Liver (tissue), 9 donors: Measurements from ENCODE around the gene DSTYK. TPM values are rescaled to one million over a fixed set of nuclear protein-coding genes. Genes with fewer than 3 reads are reported as not detected.
A peak's percentile ranks its signal among the peaks of the same experiment; 100 is the strongest.

ENCODE experiments used
- DNase-seq: peaks from one replicate; pipeline ENCODE4 v3.0.0-alpha.2; 2017; ENCODE audit warnings: low spot score
- H3K27ac ChIP-seq, 2 donors: one replicate each; pipeline ENCODE4 v1.7.0; 2013; ENCODE audit warnings: inconsistent platforms in 2 of 2, low read length in 2 of 2, control low read depth in 1 of 2, low read depth in 1 of 2, mild to moderate bottlenecking in 1 of 2
- H3K27me3 ChIP-seq, 4 donors: one replicate each; pipeline versions ENCODE4 v1.6.1 to v1.7.0; 2013; ENCODE audit warnings: low read length in 3 of 4, inconsistent platforms in 1 of 4, mild to moderate bottlenecking in 1 of 4, moderate library complexity in 1 of 4; ENCODE audit not compliant: control insufficient read depth in 4 of 4, insufficient read depth in 4 of 4
- H3K36me3 ChIP-seq, 4 donors: one replicate each; pipeline versions ENCODE4 v1.6.1 to v1.7.0; 2013; ENCODE audit warnings: low read length in 3 of 4, mild to moderate bottlenecking in 3 of 4, low read depth in 1 of 4, moderate library complexity in 1 of 4; ENCODE audit not compliant: control insufficient read depth in 4 of 4, insufficient read depth in 3 of 4
- H3K4me1 ChIP-seq, 4 donors: one replicate each; pipeline versions ENCODE4 v1.6.1 to v1.7.0; 2013; ENCODE audit warnings: low read length in 3 of 4, mild to moderate bottlenecking in 3 of 4, moderate library complexity in 1 of 4; ENCODE audit not compliant: control insufficient read depth in 4 of 4, insufficient read depth in 4 of 4
- H3K4me3 ChIP-seq, 3 donors: one replicate each; pipeline versions ENCODE4 v1.6.1 to v1.7.0; 2013; ENCODE audit warnings: low read length in 3 of 3, control low read depth in 1 of 3, low read depth in 1 of 3, mild to moderate bottlenecking in 1 of 3
- H3K9ac ChIP-seq, 2 donors: one replicate each; pipeline ENCODE4 v1.7.0; 2013; ENCODE audit warnings: low read length in 2 of 2, mild to moderate bottlenecking in 2 of 2, moderate library complexity in 2 of 2, control low read depth in 1 of 2, low read depth in 1 of 2
- H3K9me3 ChIP-seq, 4 donors: one replicate each; pipeline versions ENCODE4 v1.6.1 to v1.7.0; 2013; ENCODE audit warnings: low read length in 3 of 4; ENCODE audit not compliant: control insufficient read depth in 4 of 4
- EGR1 ChIP-seq, 2 donors: IDR thresholded peaks; 2 replicates each; pipeline ENCODE4 v1.6.1; 2016 to 2018; ENCODE audit warnings: antibody characterized with exemption in 2 of 2, low read depth in 2 of 2
- FOXA1 ChIP-seq: IDR thresholded peaks from 2 replicates; pipeline ENCODE4 v1.6.1; 2016; ENCODE audit warnings: antibody characterized with exemption
- FOXA2 ChIP-seq: IDR thresholded peaks from 2 replicates; pipeline ENCODE4 v1.6.1; 2016; ENCODE audit warnings: antibody characterized with exemption
- GABPA ChIP-seq, 2 donors: IDR thresholded peaks in 1 of 2; conservative IDR thresholded peaks in 1 of 2; 2 replicates each; pipeline ENCODE4 v1.6.1; 2016; ENCODE audit warnings: antibody characterized with exemption in 2 of 2, mild to moderate bottlenecking in 1 of 2, moderate library complexity in 1 of 2
- HNF4A ChIP-seq, 2 donors: conservative IDR thresholded peaks; 2 replicates each; pipeline ENCODE4 v1.6.1; 2016; ENCODE audit warnings: antibody characterized with exemption in 2 of 2, mild to moderate bottlenecking in 2 of 2
- HNF4G ChIP-seq: IDR thresholded peaks from 2 replicates; pipeline ENCODE4 v1.6.1; 2016; ENCODE audit warnings: antibody characterized with exemption
- JUND ChIP-seq, 2 donors: IDR thresholded peaks; 2 replicates each; pipeline ENCODE4 v1.6.1; 2016; ENCODE audit warnings: antibody characterized with exemption in 2 of 2
- NR2F2 ChIP-seq: IDR thresholded peaks from 2 replicates; pipeline ENCODE4 v1.6.1; 2016; ENCODE audit warnings: antibody characterized with exemption
- RAD21 ChIP-seq, 2 donors: IDR thresholded peaks; 2 replicates each; pipeline ENCODE4 v1.6.1; 2016; ENCODE audit warnings: antibody characterized with exemption in 2 of 2, mild to moderate bottlenecking in 2 of 2
- RXRA ChIP-seq, 2 donors: IDR thresholded peaks; 2 replicates each; pipeline ENCODE4 v1.6.1; 2017 to 2018; ENCODE audit warnings: antibody characterized with exemption in 2 of 2, mild to moderate bottlenecking in 1 of 2
- SP1 ChIP-seq: IDR thresholded peaks from 2 replicates; pipeline ENCODE4 v1.6.1; 2018; ENCODE audit warnings: antibody characterized with exemption, mild to moderate bottlenecking
- TAF1 ChIP-seq: conservative IDR thresholded peaks from 2 replicates; pipeline ENCODE4 v1.6.1; 2016; ENCODE audit warnings: antibody characterized with exemption, mild to moderate bottlenecking
- YY1 ChIP-seq: IDR thresholded peaks from 2 replicates; pipeline ENCODE4 v1.6.1; 2016; ENCODE audit warnings: antibody characterized with exemption, mild to moderate bottlenecking
- WGBS: extraction: QIAGEN DNeasy Blood & Tissue Kit; methylation state at CpG from one replicate; pipeline ENCODE4 v1.1.7; 2013; 5-methylcytosine and 5-hydroxymethylcytosine counted together
- polyA plus RNA-seq, 2 donors: library from polyadenylated mRNA; stranded (reverse) in 1 of 2; unstranded in 1 of 2; fragments of 200-250 nt in 1 of 2; fragments of >200 nt in 1 of 2; fragmentation: Nextera tagmentation in 1 of 2; extraction: Ambion mirVana in 1 of 2; gene quantifications; one replicate each; pipeline versions ENCODE4 v1.2.1 to v1.2.3, GENCODE V29; 2013 to 2015
- total RNA-seq, 2 donors: library from RNA; depleted of rRNA; stranded (reverse); fragments of >200 nt; gene quantifications; one replicate each; pipeline ENCODE4 v1.2.3, GENCODE V29; 2014
- TF ChIP-seq, protein P1 (sequence below): IDR thresholded peaks from 2 replicates; pipeline ENCODE4 v1.6.1; 2016; ENCODE audit warnings: antibody characterized with exemption, mild to moderate bottlenecking
- TF ChIP-seq, protein P2 (sequence below): IDR thresholded peaks from 2 replicates; pipeline ENCODE4 v1.6.1; 2016; ENCODE audit warnings: antibody characterized with exemption
- TF ChIP-seq, protein P3 (sequence below): IDR thresholded peaks from 2 replicates; pipeline ENCODE4 v1.6.1; 2016; ENCODE audit warnings: antibody characterized with exemption
- TF ChIP-seq, protein P4 (sequence below): IDR thresholded peaks from 2 replicates; pipeline ENCODE4 v1.6.1; 2016; ENCODE audit warnings: antibody characterized with exemption
- TF ChIP-seq, protein P5 (sequence below): fragments of 150-350 bp; IDR thresholded peaks from 2 replicates; pipeline ENCODE4 v1.5.1; 2017; ENCODE audit warnings: improper control_type of control experiment, low read depth, low read length; ENCODE audit not compliant: missing input control
- donor health status: healthy.
- donor health status: healthy.
- donor health status: healthy.
- donor health status: healthy.
- donor health status: healthy.

Gene DSTYK
- total and polyA plus RNA-seq, 4 donors: 1.5 to 9.9 (median 3.0) TPM

DNA sequence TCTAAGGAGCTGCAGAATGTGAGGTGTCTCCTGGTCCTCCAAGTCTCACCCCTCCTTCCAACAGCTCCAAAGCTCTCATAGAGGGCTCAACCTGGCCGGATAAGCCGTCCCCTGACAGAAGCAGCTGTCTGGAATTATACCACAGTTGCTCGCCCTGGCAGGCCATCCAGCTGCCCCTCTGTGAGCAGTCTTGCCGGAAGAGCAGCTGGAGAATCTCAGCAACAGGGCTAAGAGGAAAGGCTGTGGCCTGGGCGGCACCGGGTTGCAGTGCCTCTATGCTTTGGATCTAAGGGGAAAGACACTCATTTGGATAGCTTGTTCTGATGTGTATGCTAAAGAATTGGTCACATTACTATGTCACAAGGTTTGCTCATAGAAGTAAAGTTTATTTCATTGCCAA is 28.6 kb upstream of the DSTYK start:
- Histone ChIP-seq H3K9ac (no peak overlapping the region), H3K27me3 (no peaks in the 10 kb centered on the region), H3K9me3 (no peaks in the 10 kb centered on the region), H3K27ac (no peak overlapping the region), H3K4me3 (no peak overlapping the region), H3K36me3 (no peaks in the 10 kb centered on the region), H3K4me1 (peaks cover 0 to 5% (median 0%) of the 10 kb centered on the region in 4 donors)
- WGBS: 84% methylated on average over 6 of the region's 6 CpGs
- TF ChIP-seq, protein P1, sequence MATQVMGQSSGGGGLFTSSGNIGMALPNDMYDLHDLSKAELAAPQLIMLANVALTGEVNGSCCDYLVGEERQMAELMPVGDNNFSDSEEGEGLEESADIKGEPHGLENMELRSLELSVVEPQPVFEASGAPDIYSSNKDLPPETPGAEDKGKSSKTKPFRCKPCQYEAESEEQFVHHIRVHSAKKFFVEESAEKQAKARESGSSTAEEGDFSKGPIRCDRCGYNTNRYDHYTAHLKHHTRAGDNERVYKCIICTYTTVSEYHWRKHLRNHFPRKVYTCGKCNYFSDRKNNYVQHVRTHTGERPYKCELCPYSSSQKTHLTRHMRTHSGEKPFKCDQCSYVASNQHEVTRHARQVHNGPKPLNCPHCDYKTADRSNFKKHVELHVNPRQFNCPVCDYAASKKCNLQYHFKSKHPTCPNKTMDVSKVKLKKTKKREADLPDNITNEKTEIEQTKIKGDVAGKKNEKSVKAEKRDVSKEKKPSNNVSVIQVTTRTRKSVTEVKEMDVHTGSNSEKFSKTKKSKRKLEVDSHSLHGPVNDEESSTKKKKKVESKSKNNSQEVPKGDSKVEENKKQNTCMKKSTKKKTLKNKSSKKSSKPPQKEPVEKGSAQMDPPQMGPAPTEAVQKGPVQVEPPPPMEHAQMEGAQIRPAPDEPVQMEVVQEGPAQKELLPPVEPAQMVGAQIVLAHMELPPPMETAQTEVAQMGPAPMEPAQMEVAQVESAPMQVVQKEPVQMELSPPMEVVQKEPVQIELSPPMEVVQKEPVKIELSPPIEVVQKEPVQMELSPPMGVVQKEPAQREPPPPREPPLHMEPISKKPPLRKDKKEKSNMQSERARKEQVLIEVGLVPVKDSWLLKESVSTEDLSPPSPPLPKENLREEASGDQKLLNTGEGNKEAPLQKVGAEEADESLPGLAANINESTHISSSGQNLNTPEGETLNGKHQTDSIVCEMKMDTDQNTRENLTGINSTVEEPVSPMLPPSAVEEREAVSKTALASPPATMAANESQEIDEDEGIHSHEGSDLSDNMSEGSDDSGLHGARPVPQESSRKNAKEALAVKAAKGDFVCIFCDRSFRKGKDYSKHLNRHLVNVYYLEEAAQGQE: no peak
- TF ChIP-seq EGR1 (IDR thresholded peaks at IDR 0.05; ENCODE audit: low read depth in 2 of 2) (no peak), HNF4A (conservative IDR thresholded peaks at IDR 0.05) (no peak), FOXA2 (no peak), RXRA (IDR thresholded peaks at IDR 0.05) (no peak), HNF4G (no peak)
- TF ChIP-seq, protein P2, sequence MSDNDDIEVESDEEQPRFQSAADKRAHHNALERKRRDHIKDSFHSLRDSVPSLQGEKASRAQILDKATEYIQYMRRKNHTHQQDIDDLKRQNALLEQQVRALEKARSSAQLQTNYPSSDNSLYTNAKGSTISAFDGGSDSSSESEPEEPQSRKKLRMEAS: no peak
- no peak for DNase-seq

DNA sequence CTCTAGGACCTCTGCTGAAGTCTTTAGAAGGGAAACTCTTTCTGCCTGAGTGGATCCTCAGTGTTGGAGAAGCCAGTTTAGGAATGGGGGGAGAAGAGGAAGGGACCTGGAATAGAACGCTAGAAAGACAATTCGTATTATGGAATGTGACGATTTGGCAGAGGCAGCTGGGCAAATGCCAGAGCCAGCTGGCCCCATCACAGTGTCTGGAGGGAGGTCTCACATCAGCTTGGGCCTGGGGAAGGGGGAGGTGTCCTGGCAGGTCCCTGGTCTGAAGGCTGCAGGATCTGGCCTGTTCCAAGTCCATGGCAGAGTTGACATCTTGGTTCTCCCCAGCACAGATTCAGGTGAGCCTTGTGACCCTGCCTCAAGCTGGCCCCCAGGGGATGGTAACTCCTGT is 27.6 kb upstream of the DSTYK start:
- peaks cover 0 to 5% (median 0%) of the 10 kb centered on the region in 4 donors for H3K4me1 ChIP-seq
- WGBS: 88% methylated on average over 3 of the region's 3 CpGs
- H3K9ac ChIP-seq: no peak overlapping the region
- no peak overlapping the region for H3K4me3 ChIP-seq
- DNase-seq: peak; percentile 32
- H3K27ac ChIP-seq: no peak overlapping the region
- H3K9me3 ChIP-seq: no peaks in the 10 kb centered on the region
- TF ChIP-seq RAD21 (IDR thresholded peaks at IDR 0.05): no peak
- TF ChIP-seq, protein P1: no peak
- no peak for TF ChIP-seq RXRA (IDR thresholded peaks at IDR 0.05)
- no peak for TF ChIP-seq GABPA (IDR thresholded peaks at IDR 0.05 in 1 of 2, conservative IDR thresholded peaks at IDR 0.05 in 1 of 2)
- TF ChIP-seq, protein P3, sequence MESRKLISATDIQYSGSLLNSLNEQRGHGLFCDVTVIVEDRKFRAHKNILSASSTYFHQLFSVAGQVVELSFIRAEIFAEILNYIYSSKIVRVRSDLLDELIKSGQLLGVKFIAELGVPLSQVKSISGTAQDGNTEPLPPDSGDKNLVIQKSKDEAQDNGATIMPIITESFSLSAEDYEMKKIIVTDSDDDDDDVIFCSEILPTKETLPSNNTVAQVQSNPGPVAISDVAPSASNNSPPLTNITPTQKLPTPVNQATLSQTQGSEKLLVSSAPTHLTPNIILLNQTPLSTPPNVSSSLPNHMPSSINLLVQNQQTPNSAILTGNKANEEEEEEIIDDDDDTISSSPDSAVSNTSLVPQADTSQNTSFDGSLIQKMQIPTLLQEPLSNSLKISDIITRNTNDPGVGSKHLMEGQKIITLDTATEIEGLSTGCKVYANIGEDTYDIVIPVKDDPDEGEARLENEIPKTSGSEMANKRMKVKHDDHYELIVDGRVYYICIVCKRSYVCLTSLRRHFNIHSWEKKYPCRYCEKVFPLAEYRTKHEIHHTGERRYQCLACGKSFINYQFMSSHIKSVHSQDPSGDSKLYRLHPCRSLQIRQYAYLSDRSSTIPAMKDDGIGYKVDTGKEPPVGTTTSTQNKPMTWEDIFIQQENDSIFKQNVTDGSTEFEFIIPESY: no peak
- TF ChIP-seq, protein P4, sequence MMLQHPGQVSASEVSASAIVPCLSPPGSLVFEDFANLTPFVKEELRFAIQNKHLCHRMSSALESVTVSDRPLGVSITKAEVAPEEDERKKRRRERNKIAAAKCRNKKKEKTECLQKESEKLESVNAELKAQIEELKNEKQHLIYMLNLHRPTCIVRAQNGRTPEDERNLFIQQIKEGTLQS: no peak
- no peak for TF ChIP-seq NR2F2
- TF ChIP-seq SP1: no peak
- TF ChIP-seq HNF4G: no peak
- TF ChIP-seq, protein P5, sequence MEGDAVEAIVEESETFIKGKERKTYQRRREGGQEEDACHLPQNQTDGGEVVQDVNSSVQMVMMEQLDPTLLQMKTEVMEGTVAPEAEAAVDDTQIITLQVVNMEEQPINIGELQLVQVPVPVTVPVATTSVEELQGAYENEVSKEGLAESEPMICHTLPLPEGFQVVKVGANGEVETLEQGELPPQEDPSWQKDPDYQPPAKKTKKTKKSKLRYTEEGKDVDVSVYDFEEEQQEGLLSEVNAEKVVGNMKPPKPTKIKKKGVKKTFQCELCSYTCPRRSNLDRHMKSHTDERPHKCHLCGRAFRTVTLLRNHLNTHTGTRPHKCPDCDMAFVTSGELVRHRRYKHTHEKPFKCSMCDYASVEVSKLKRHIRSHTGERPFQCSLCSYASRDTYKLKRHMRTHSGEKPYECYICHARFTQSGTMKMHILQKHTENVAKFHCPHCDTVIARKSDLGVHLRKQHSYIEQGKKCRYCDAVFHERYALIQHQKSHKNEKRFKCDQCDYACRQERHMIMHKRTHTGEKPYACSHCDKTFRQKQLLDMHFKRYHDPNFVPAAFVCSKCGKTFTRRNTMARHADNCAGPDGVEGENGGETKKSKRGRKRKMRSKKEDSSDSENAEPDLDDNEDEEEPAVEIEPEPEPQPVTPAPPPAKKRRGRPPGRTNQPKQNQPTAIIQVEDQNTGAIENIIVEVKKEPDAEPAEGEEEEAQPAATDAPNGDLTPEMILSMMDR: no peak
- TF ChIP-seq YY1: no peak
- TF ChIP-seq TAF1: no peak
- TF ChIP-seq, protein P2: no peak
- TF ChIP-seq FOXA1: no peak
- TF ChIP-seq HNF4A (conservative IDR thresholded peaks at IDR 0.05): no peak
- no peak for TF ChIP-seq EGR1 (IDR thresholded peaks at IDR 0.05; ENCODE audit: low read depth in 2 of 2)
- no peak for TF ChIP-seq JUND (IDR thresholded peaks at IDR 0.05)
- H3K27me3 ChIP-seq: no peaks in the 10 kb centered on the region
- no peaks in the 10 kb centered on the region for H3K36me3 ChIP-seq
